GM12801 (cell line): ENCODE measurements around the gene POGK.

Source experiments
- CTCF ChIP-seq: IDR thresholded peaks from one replicate; pipeline ENCODE4 v1.5.1; 2011; ENCODE audit warnings: control low read depth; ENCODE audit not compliant: insufficient read length; ENCODE audit errors: extremely low read depth

POGK gene

GRCh38 chr1:166843769-166844596 lies 4.7 kb downstream of the POGK start:
- TF ChIP-seq CTCF = no peak

- TF ChIP-seq CTCF = no peak
These were observed 5.5 kb downstream of the POGK start for GRCh38 chr1:166844791-166845190.

GRCh38 chr1:166848193-166848592 lies 8.9 kb downstream of the POGK start:
- TF ChIP-seq CTCF = no peak

GRCh38 chr1:166849135-166849534 lies 9.9 kb downstream of the POGK start:
- TF ChIP-seq CTCF = no peak

GRCh38 chr1:166852918-166853317 lies 13.6 kb downstream of the POGK start:
- no peak for TF ChIP-seq CTCF

- TF ChIP-seq CTCF = no peak
These were observed 16.3 kb downstream of the POGK start for GRCh38 chr1:166855558-166855957.

GRCh38 chr1:166857995-166858394 lies 18.7 kb downstream of the POGK start:
- TF ChIP-seq CTCF = no peak
